Measurements from ENCODE around the gene LTA4H.

DNA sequence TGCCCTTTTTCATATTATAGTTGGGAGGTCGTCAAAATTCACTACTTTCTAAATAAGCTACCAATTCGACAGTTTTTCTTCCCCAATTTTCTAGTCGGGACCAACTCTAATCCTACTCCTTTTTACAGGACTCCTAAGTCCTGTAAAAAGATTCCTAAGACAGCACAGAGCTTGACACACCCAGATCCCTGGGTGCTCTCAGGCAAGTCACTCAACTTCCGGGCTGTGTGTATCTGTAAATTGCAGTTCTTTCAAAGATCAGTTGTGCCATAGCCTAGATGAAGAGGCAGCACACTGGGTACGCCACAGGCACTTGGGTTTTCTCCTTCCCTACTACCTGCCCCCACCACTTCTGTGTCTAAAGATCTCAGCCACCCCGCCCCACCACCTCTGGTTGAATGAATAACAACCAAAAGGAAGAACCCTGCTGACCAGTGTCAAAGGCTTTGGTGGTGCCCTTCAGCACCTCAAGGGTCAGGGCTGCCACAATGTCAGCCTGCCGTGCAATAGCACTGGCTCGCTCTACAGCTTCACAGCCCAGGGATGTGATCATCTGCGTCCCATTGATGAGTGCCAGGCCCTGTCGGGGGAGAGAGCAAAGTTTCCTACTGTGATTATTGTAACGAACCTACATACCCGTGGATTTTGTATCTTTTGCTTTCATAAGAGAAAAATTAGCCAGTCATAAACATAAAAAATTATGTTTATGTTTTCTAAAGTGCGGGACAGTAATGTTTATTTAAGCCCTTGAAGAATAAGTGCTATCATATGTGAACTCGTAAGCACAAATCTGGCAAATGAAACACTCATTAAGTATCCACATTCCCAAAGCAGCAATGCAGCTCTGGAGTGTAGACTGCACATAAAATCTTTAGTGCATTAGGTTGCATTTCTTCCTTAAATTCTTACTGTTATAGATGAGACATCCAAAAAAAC is 48.5 kb downstream of the LTA4H start:
- TF ChIP-seq, protein P1, sequence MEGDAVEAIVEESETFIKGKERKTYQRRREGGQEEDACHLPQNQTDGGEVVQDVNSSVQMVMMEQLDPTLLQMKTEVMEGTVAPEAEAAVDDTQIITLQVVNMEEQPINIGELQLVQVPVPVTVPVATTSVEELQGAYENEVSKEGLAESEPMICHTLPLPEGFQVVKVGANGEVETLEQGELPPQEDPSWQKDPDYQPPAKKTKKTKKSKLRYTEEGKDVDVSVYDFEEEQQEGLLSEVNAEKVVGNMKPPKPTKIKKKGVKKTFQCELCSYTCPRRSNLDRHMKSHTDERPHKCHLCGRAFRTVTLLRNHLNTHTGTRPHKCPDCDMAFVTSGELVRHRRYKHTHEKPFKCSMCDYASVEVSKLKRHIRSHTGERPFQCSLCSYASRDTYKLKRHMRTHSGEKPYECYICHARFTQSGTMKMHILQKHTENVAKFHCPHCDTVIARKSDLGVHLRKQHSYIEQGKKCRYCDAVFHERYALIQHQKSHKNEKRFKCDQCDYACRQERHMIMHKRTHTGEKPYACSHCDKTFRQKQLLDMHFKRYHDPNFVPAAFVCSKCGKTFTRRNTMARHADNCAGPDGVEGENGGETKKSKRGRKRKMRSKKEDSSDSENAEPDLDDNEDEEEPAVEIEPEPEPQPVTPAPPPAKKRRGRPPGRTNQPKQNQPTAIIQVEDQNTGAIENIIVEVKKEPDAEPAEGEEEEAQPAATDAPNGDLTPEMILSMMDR (conservative IDR thresholded peaks at IDR 0.05) = no peak
- no peak for TF ChIP-seq EZH2 (IDR thresholded peaks at IDR 0.05; ENCODE audit: low read depth)

Data from PC-9 (cell line).